ENCODE results near the gene IFI27L1. TPM values are rescaled to one million over a fixed set of nuclear protein-coding genes. Genes with fewer than 3 reads are reported as not detected.

IFI27L1 gene
- total RNA-seq, 1 experiment from 2014 or later = 26.0 TPM

- BruUV-seq (replicated peaks) = no TSS peak
- ChIA-PET RAD21 (ENCODE audit: low non-redundant PET in 1 of 2, low total read pairs in 2 of 2, uncharacterized antibody in 2 of 2, unreplicated experiment in 2 of 2) (no interaction called here), CTCF (no interaction called here), POLR2A (no interaction called here)
- peaks cover 0 to 7% of the 10 kb centered on the region in 2 experiments; a peak in 1 of 4 replicates for H3K4me1 ChIP-seq (ENCODE audit: control insufficient read depth in 1 of 2, insufficient read depth in 2 of 2, low read length in 2 of 2)
- H3K27me3 ChIP-seq (ENCODE audit: insufficient read depth, low read length) = peaks cover 3% of the 10 kb centered on the region; the same call in 1 of the 2 replicates
- DNase-seq (ENCODE audit: low read depth, low spot score) (no peak), ATAC-seq (no peak)
- no peak overlapping the region for H2AFZ ChIP-seq (ENCODE audit: low read depth, low read length, poor library complexity, severe bottlenecking)
- H4K20me1 ChIP-seq (ENCODE audit: insufficient read depth) = no peaks in the 10 kb centered on the region
- no peak for TF ChIP-seq REST (IDR thresholded peaks at IDR 0.05; ENCODE audit: low read depth)
- TF ChIP-seq EZH2phosphoT487 (IDR thresholded peaks at IDR 0.05; ENCODE audit: borderline replicate concordance) = no peak
- no peak for TF ChIP-seq SP1 (IDR thresholded peaks at IDR 0.05; ENCODE audit: low read depth)
- TF ChIP-seq JUND (IDR thresholded peaks at IDR 0.05) = no peak
- no peak for TF ChIP-seq YY1 (IDR thresholded peaks at IDR 0.05; ENCODE audit: extremely low read depth, insufficient replicate concordance, low read depth, low read length)
- no peak for TF ChIP-seq ZBTB33 (IDR thresholded peaks at IDR 0.05; ENCODE audit: extremely low read depth, insufficient replicate concordance, low read length)
- no peak for TF ChIP-seq TCF7L2 (IDR thresholded peaks at IDR 0.05; ENCODE audit: borderline replicate concordance, extremely low read depth, insufficient read depth, insufficient read length)
- no peak for TF ChIP-seq POLR2A (IDR thresholded peaks at IDR 0.05; ENCODE audit: borderline replicate concordance, extremely low read depth, insufficient read depth, insufficient read length)
- TF ChIP-seq CTCF (IDR thresholded peaks at IDR 0.05 in 2 of 3, conservative IDR thresholded peaks at IDR 0.05 in 1 of 3; ENCODE audit: borderline replicate concordance in 1 of 3, insufficient read depth in 1 of 3, low read depth in 2 of 3, low read length in 2 of 3) = no peak
- TF ChIP-seq RAD21 (IDR thresholded peaks at IDR 0.05; ENCODE audit: low read depth) = no peak
- TF ChIP-seq MAX (IDR thresholded peaks at IDR 0.05) = no peak
- TF ChIP-seq ELF1 (IDR thresholded peaks at IDR 0.05; ENCODE audit: borderline replicate concordance, low read depth) = no peak
- TF ChIP-seq EZH2 (IDR thresholded peaks at IDR 0.05) = no peak
- TF ChIP-seq ATF3 (IDR thresholded peaks at IDR 0.05) = no peak
- TF ChIP-seq ZNF274 (IDR thresholded peaks at IDR 0.05; ENCODE audit: low read depth, low read length) = no peak
- TF ChIP-seq EGR1 (IDR thresholded peaks at IDR 0.05; ENCODE audit: low read depth) = no peak
- no peak for TF ChIP-seq CEBPB (IDR thresholded peaks at IDR 0.05; ENCODE audit: low read depth)
- no peak for TF ChIP-seq SIN3A (IDR thresholded peaks at IDR 0.05; ENCODE audit: low read depth)
- no peak for TF ChIP-seq POLR2AphosphoS5 (IDR thresholded peaks at IDR 0.05; ENCODE audit: low read depth, low read length)
- no peak overlapping the region for H3K4me3 ChIP-seq (replicated peaks in 1 of 2; ENCODE audit: low read depth in 1 of 2, low read length in 2 of 2)
- no peaks in the 10 kb centered on the region for H3K36me3 ChIP-seq (ENCODE audit: control insufficient read depth in 1 of 2, insufficient read depth in 2 of 2, low read length in 2 of 2)
- peaks cover 0 to 11% of the 10 kb centered on the region in 2 experiments; a peak in 2 of 4 replicates for H3K9me3 ChIP-seq (ENCODE audit: control insufficient read depth in 1 of 2, insufficient read depth in 1 of 2, low read depth in 1 of 2, low read length in 2 of 2)
- no peak overlapping the region for H3K9ac ChIP-seq (ENCODE audit: low read length)
- H3K9me2 ChIP-seq (ENCODE audit: insufficient read depth) = no peaks in the 10 kb centered on the region
- H3K79me2 ChIP-seq (ENCODE audit: insufficient read depth, low read length) = no peaks in the 10 kb centered on the region
- no peak overlapping the region for H3K4me2 ChIP-seq (ENCODE audit: low read length)
- intact Hi-C loops (cut with micrococcal nuclease) = no loop called here
- no peak overlapping the region for H3K27ac ChIP-seq (ENCODE audit: low read depth, low read length)
These were observed 36.7 kb downstream of the IFI27L1 start for GRCh38 chr14:94117856-94118255.

All from HCT116 (cell line).